HCT116 (cell line): ENCODE data around the gene INTS2. TPM values are rescaled to one million over a fixed set of nuclear protein-coding genes. Genes with fewer than 3 reads are reported as not detected.
A peak's percentile ranks its signal among the peaks of the same experiment; 100 is the strongest.

Experiments used
- ATAC-seq: fragments of 200-7000 bp; cut with Tn5 transposase; 2 replicates; pipeline ENCODE4 v1.9.1; 2020; ENCODE audit warnings: mild to moderate bottlenecking, moderate library complexity
- BruUV-seq: library from RNA; stranded (reverse); fragments of 400-500 nt; replicated peaks from 2 replicates; lab custom pipeline; 2021; lab: Mats Ljungman, UMichigan
- CTCF ChIA-PET: fragments of 300-600 bp; sonication (Branson Sonifier 250); formaldehyde crosslinking; loops from one replicate; lab custom pipeline; 2021; ENCODE audit warnings: antibody characterized with exemption; lab: Charles Lee
- POLR2A ChIA-PET: fragments of 300-600, 350-600 bp; sonication (Branson Sonifier 250); formaldehyde crosslinking; loops from one replicate; lab custom pipeline; 2021; ENCODE audit warnings: antibody characterized with exemption; lab: Charles Lee
- RAD21 ChIA-PET, 2 experiments: fragments of 300-600 bp; sonication (Branson Sonifier 250); formaldehyde crosslinking; loops; one replicate each; lab custom pipeline; 2023; ENCODE audit warnings: low total read pairs in 2 of 2; ENCODE audit not compliant: uncharacterized antibody in 2 of 2, unreplicated experiment in 2 of 2, low non-redundant PET in 1 of 2; lab: Charles Lee
- DNase-seq: peaks from one replicate; pipeline ENCODE4 v3.0.0-alpha.2; 2010; ENCODE audit warnings: low read depth, low spot score
- H2AFZ ChIP-seq: fragments of 200-600 bp; shearing (Covaris generic), sonication (generic); 2 replicates; pipeline ENCODE4 v1.6.1; 2017; ENCODE audit warnings: low read depth, mixed run types, mixed read lengths, antibody characterized with exemption, low read length; ENCODE audit not compliant: poor library complexity, severe bottlenecking
- H3K27ac ChIP-seq: 2 replicates; pipeline ENCODE4 v1.5.1; 2012; ENCODE audit warnings: low read depth, low read length
- H3K27me3 ChIP-seq: fragments of 200-600 bp; sonication (generic); 2 replicates; pipeline ENCODE4 v1.6.1; 2016; ENCODE audit warnings: mixed run types, low read length, mixed read lengths; ENCODE audit not compliant: insufficient read depth
- H3K36me3 ChIP-seq, 2 experiments: fragments of 200-500 bp in 1 of 2; fragments of 200-600 bp in 1 of 2; sonication (Bioruptor generic) in 1 of 2; sonication (generic) in 1 of 2; 2 replicates each; pipeline versions ENCODE4 v1.5.1 to v1.6.1; 2014 to 2016; ENCODE audit warnings: low read length in 2 of 2, inconsistent platforms in 1 of 2, mixed read lengths in 1 of 2, mixed run types in 1 of 2; ENCODE audit not compliant: insufficient read depth in 2 of 2, control insufficient read depth in 1 of 2
- H3K4me1 ChIP-seq, 2 experiments: fragments of 200-600 bp in 1 of 2; sonication (generic) in 1 of 2; 2 replicates each; pipeline versions ENCODE4 v1.5.1 to v1.6.1; 2012 to 2017; ENCODE audit warnings: low read length in 2 of 2, inconsistent platforms in 1 of 2, mild to moderate bottlenecking in 1 of 2, mixed read lengths in 1 of 2, mixed run types in 1 of 2, moderate library complexity in 1 of 2; ENCODE audit not compliant: insufficient read depth in 2 of 2, control insufficient read depth in 1 of 2
- H3K4me2 ChIP-seq: fragments of 200-600 bp; sonication (generic); 2 replicates; pipeline ENCODE4 v1.6.1; 2017; ENCODE audit warnings: mixed run types, low read length, mixed read lengths
- H3K4me3 ChIP-seq, 2 experiments: fragments of 200-600 bp in 1 of 2; sonication (generic) in 1 of 2; replicated peaks in 1 of 2; 2 replicates each; pipeline ENCODE4 v1.5.1; 2011 to 2016; ENCODE audit warnings: low read length in 2 of 2, control low read depth in 1 of 2, low read depth in 1 of 2, mild to moderate bottlenecking in 1 of 2, mixed read lengths in 1 of 2, mixed run types in 1 of 2
- H3K79me2 ChIP-seq: fragments of 200-600 bp; sonication (generic); 2 replicates; pipeline ENCODE4 v1.6.1; 2017; ENCODE audit warnings: mild to moderate bottlenecking, mixed run types, low read length, moderate library complexity, mixed read lengths; ENCODE audit not compliant: insufficient read depth
- H3K9ac ChIP-seq: fragments of 200-600 bp; sonication (generic); 2 replicates; pipeline ENCODE4 v1.6.1; 2016; ENCODE audit warnings: low read length, mixed read lengths
- H3K9me2 ChIP-seq: fragments of 200-600 bp; sonication (generic), shearing (Covaris generic); 2 replicates; pipeline ENCODE4 v1.6.1; 2017; ENCODE audit warnings: mixed run types, mild to moderate bottlenecking, moderate library complexity; ENCODE audit not compliant: insufficient read depth
- H3K9me3 ChIP-seq, 2 experiments: fragments of 200-500 bp in 1 of 2; fragments of 200-600 bp in 1 of 2; sonication (Bioruptor generic) in 1 of 2; sonication (generic) in 1 of 2; 2 replicates each; pipeline ENCODE4 v1.6.1; 2014 to 2017; ENCODE audit warnings: low read length in 2 of 2, mixed read lengths in 2 of 2, inconsistent platforms in 1 of 2, low read depth in 1 of 2, mild to moderate bottlenecking in 1 of 2, mixed run types in 1 of 2, moderate library complexity in 1 of 2; ENCODE audit not compliant: control insufficient read depth in 1 of 2, insufficient read depth in 1 of 2
- H4K20me1 ChIP-seq: fragments of 200-600 bp; sonication (generic), shearing (Covaris generic); 2 replicates; pipeline ENCODE4 v1.6.1; 2017; ENCODE audit warnings: mixed run types, mild to moderate bottlenecking, moderate library complexity; ENCODE audit not compliant: insufficient read depth
- ATF3 ChIP-seq: IDR thresholded peaks from 2 replicates; pipeline ENCODE4 v1.6.1; 2012
- CEBPB ChIP-seq: IDR thresholded peaks from 2 replicates; pipeline ENCODE4 v1.6.1; 2012; ENCODE audit warnings: low read depth
- CTCF ChIP-seq, 3 experiments: fragments of 200-600 bp in 1 of 3; sonication (generic) in 1 of 3; IDR thresholded peaks in 2 of 3; conservative IDR thresholded peaks in 1 of 3; 2 replicates each; pipeline ENCODE4 v1.5.1; 2012 to 2017; ENCODE audit warnings: low read depth in 2 of 3, low read length in 2 of 3, antibody characterized with exemption in 1 of 3, borderline replicate concordance in 1 of 3, control low read depth in 1 of 3, mild to moderate bottlenecking in 1 of 3, mixed read lengths in 1 of 3, mixed run types in 1 of 3, moderate library complexity in 1 of 3; ENCODE audit not compliant: insufficient read depth in 1 of 3
- EGR1 ChIP-seq: IDR thresholded peaks from 2 replicates; pipeline ENCODE4 v1.6.1; 2012; ENCODE audit warnings: low read depth
- ELF1 ChIP-seq: IDR thresholded peaks from 2 replicates; pipeline ENCODE4 v1.6.1; 2012; ENCODE audit warnings: low read depth, borderline replicate concordance
- FOSL1 ChIP-seq: IDR thresholded peaks from 2 replicates; pipeline ENCODE4 v1.6.1; 2012; ENCODE audit warnings: low read depth
- JUND ChIP-seq: IDR thresholded peaks from 2 replicates; pipeline ENCODE4 v1.6.1; 2012
- MAX ChIP-seq: IDR thresholded peaks from 2 replicates; pipeline ENCODE4 v1.6.1; 2012
- POLR2A ChIP-seq: IDR thresholded peaks from 2 replicates; pipeline ENCODE4 v1.7.0; 2011; ENCODE audit warnings: borderline replicate concordance; ENCODE audit not compliant: insufficient read depth, insufficient read length; ENCODE audit errors: extremely low read depth
- POLR2AphosphoS5 ChIP-seq: IDR thresholded peaks from 2 replicates; pipeline ENCODE4 v1.6.1; 2011; ENCODE audit warnings: mild to moderate bottlenecking, low read depth, low read length, moderate library complexity
- RAD21 ChIP-seq: IDR thresholded peaks from 2 replicates; pipeline ENCODE4 v1.6.1; 2012; ENCODE audit warnings: low read depth, mild to moderate bottlenecking
- SIN3A ChIP-seq: IDR thresholded peaks from 2 replicates; pipeline ENCODE4 v1.6.1; 2012; ENCODE audit warnings: low read depth
- TCF7L2 ChIP-seq: IDR thresholded peaks from 2 replicates; pipeline ENCODE4 v1.7.0; 2011; ENCODE audit warnings: borderline replicate concordance, inconsistent platforms; ENCODE audit not compliant: insufficient read depth, insufficient read length; ENCODE audit errors: extremely low read depth
- YY1 ChIP-seq: IDR thresholded peaks from 2 replicates; pipeline ENCODE4 v1.6.1; 2011; ENCODE audit warnings: low read length, low read depth, moderate library complexity, mild to moderate bottlenecking; ENCODE audit not compliant: insufficient replicate concordance; ENCODE audit errors: extremely low read depth
- intact Hi-C: fragments of 100-400 bp; cut with micrococcal nuclease; formaldehyde crosslinking; loops from 2 replicates; pipeline ENCODE4 v1.10.0; 2022
- total RNA-seq: library from RNA; stranded (reverse); gene quantifications from one replicate; pipeline ENCODE4 v1.2.1, GENCODE V29; 2021; ENCODE audit not compliant: unreplicated experiment

Gene INTS2
- total RNA-seq, 1 experiment from 2014 or later: 40.5 TPM

GRCh38 chr17:61867033-61867432 lies 60.7 kb downstream of the INTS2 start:
- Histone ChIP-seq H3K4me3 (no peak overlapping the region), H3K9me2 (no peaks in the 10 kb centered on the region), H3K4me2 (no peak overlapping the region), H4K20me1 (no peaks in the 10 kb centered on the region), H3K9me3 (no peaks in the 10 kb centered on the region), H3K27me3 (no peaks in the 10 kb centered on the region), H3K79me2 (peaks cover 11% of the 10 kb centered on the region), H3K27ac (no peak overlapping the region), H2AFZ (no peak overlapping the region), H3K4me1 (peaks cover 10 to 15% of the 10 kb centered on the region in 2 experiments; a peak in 3 of 4 replicates), H3K9ac (no peak overlapping the region), H3K36me3 (peaks cover 18 to 33% of the 10 kb centered on the region in 2 experiments)
- RAD21 ChIA-PET: no interaction called here
- no peak for ATAC-seq
- no peak for DNase-seq
- no peak for TF ChIP-seq CEBPB
- 0 out of 2 replicates have a peak, but pooled peaks have one; percentile 3 for TF ChIP-seq FOSL1
- no peak for TF ChIP-seq ELF1
- TF ChIP-seq POLR2AphosphoS5: no peak
- TF ChIP-seq CTCF (IDR thresholded peaks at IDR 0.05 in 2 of 3, conservative IDR thresholded peaks at IDR 0.05 in 1 of 3; ENCODE audit: borderline replicate concordance in 1 of 3, insufficient read depth in 1 of 3, low read depth in 2 of 3, low read length in 2 of 3): no peak
- CTCF ChIA-PET: no interaction called here
- POLR2A ChIA-PET: no interaction called here
- intact Hi-C loops: no loop called here
- BruUV-seq: no TSS peak

GRCh38 chr17:61863801-61864126 lies 64.0 kb downstream of the INTS2 start:
- peak; percentile 18 for ATAC-seq
- H3K36me3 ChIP-seq: peaks cover 12 to 15% of the 10 kb centered on the region in 2 experiments
- peak overlapping the region; percentile 81 for H2AFZ ChIP-seq
- CTCF ChIA-PET: interaction anchor here (1.6 to 3.0 kb wide), 2 partner anchors 16 to 246 kb away, joined by 3 to 11 read pairs; no protein-coding TSS in a partner anchor
- DNase-seq: no peak
- intact Hi-C loops: loop anchor here (1.0 to 2.0 kb wide), 2 partner anchors 203 to 246 kb away; no protein-coding TSS in a partner anchor
- peaks cover 13 to 20% of the 10 kb centered on the region in 2 experiments; a peak in 3 of 4 replicates for H3K4me1 ChIP-seq
- no peaks in the 10 kb centered on the region for H3K9me2 ChIP-seq
- no peaks in the 10 kb centered on the region for H4K20me1 ChIP-seq
- H3K4me3 ChIP-seq: peak overlapping the region; percentile 82 to 83
- peak overlapping the region; percentile 76 for H3K4me2 ChIP-seq
- no peaks in the 10 kb centered on the region for H3K9me3 ChIP-seq
- POLR2A ChIA-PET: interaction anchor here (0.6 to 1.6 kb wide), 5 partner anchors 9 to 269 kb away, joined by 3 to 5 read pairs (median 3); no protein-coding TSS in a partner anchor
- peaks cover 23% of the 10 kb centered on the region for H3K79me2 ChIP-seq
- H3K27ac ChIP-seq: peak overlapping the region; percentile 7; the same call in 1 of the 2 replicates
- BruUV-seq: TSS peak; percentile 98
- RAD21 ChIA-PET: interaction anchor here (0.6 to 1.8 kb wide), 5 partner anchors 202 to 246 kb away, joined by 3 to 8 read pairs (median 3); no protein-coding TSS in a partner anchor
- peak overlapping the region; percentile 91 for H3K9ac ChIP-seq
- no peaks in the 10 kb centered on the region for H3K27me3 ChIP-seq
- TF ChIP-seq MAX: no peak
- TF ChIP-seq ELF1: no peak
- TF ChIP-seq FOSL1: no peak
- no peak for TF ChIP-seq POLR2AphosphoS5
- TF ChIP-seq RAD21: no peak
- TF ChIP-seq ATF3: no peak
- no peak for TF ChIP-seq CTCF (IDR thresholded peaks at IDR 0.05 in 2 of 3, conservative IDR thresholded peaks at IDR 0.05 in 1 of 3; ENCODE audit: borderline replicate concordance in 1 of 3, insufficient read depth in 1 of 3, low read depth in 2 of 3, low read length in 2 of 3)
- no peak for TF ChIP-seq SIN3A
- TF ChIP-seq YY1: no peak
- TF ChIP-seq EGR1: no peak
- no peak for TF ChIP-seq JUND
- TF ChIP-seq POLR2A: no peak
- no peak for TF ChIP-seq TCF7L2
